Measurements from ENCODE around the gene ZNF8. TPM values are rescaled to one million over a fixed set of nuclear protein-coding genes. Genes with fewer than 3 reads are reported as not detected.

Gene ZNF8
- total RNA-seq, 1 experiment from 2014 or later = 6.4 TPM

DNA sequence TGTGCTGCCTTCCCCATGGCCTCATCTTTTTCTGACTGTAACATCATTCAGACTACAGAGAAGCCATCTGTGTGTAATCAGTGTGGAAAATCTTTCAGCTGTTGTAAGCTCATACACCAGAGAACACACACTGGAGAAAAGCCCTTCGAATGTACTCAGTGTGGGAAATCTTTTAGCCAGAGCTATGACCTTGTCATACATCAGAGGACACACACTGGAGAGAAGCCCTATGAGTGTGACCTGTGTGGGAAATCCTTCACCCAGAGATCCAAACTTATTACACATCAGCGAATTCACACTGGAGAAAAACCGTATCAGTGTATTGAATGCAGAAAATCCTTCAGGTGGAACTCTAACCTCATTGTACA, 17.2 kb upstream of the ZNF8 start:
- H2AFZ ChIP-seq = no peak overlapping the region
- POLR2A ChIA-PET (ENCODE audit: unreplicated experiment) = no interaction called here
- H3K9me2 ChIP-seq (ENCODE audit: insufficient read depth) = no peaks in the 10 kb centered on the region
- H3K36me3 ChIP-seq (ENCODE audit: low read depth) = peaks cover 26% of the 10 kb centered on the region
- H3K4me2 ChIP-seq = no peak overlapping the region
- H3K79me2 ChIP-seq (ENCODE audit: low read depth) = no peaks in the 10 kb centered on the region
- no peaks in the 10 kb centered on the region for H4K20me1 ChIP-seq (ENCODE audit: insufficient read depth)
- DNase-seq = no peak
- TF ChIP-seq, protein P1, sequence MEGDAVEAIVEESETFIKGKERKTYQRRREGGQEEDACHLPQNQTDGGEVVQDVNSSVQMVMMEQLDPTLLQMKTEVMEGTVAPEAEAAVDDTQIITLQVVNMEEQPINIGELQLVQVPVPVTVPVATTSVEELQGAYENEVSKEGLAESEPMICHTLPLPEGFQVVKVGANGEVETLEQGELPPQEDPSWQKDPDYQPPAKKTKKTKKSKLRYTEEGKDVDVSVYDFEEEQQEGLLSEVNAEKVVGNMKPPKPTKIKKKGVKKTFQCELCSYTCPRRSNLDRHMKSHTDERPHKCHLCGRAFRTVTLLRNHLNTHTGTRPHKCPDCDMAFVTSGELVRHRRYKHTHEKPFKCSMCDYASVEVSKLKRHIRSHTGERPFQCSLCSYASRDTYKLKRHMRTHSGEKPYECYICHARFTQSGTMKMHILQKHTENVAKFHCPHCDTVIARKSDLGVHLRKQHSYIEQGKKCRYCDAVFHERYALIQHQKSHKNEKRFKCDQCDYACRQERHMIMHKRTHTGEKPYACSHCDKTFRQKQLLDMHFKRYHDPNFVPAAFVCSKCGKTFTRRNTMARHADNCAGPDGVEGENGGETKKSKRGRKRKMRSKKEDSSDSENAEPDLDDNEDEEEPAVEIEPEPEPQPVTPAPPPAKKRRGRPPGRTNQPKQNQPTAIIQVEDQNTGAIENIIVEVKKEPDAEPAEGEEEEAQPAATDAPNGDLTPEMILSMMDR (conservative IDR thresholded peaks at IDR 0.05) = no peak
- no peak for TF ChIP-seq EZH2 (IDR thresholded peaks at IDR 0.05; ENCODE audit: low read depth)
- H3F3A ChIP-seq (ENCODE audit: insufficient read depth, low read depth) = peaks cover 29% of the 10 kb centered on the region
- no peaks in the 10 kb centered on the region for H3K4me1 ChIP-seq (replicated peaks; ENCODE audit: insufficient read depth)
- H3K27me3 ChIP-seq (ENCODE audit: insufficient read depth, low read depth) = no peaks in the 10 kb centered on the region
- peak overlapping the region; percentile 18; the same call in 1 of the 2 replicates for H3K4me3 ChIP-seq
- BruUV-seq (replicated peaks) = no TSS peak
- intact Hi-C loops (cut with micrococcal nuclease; ENCODE audit: unreplicated experiment) = no loop called here
- CTCF ChIA-PET = no interaction called here
- H3K27ac ChIP-seq = no peak overlapping the region
- H3K9me3 ChIP-seq (ENCODE audit: insufficient read depth, low read depth) = peaks cover 55% of the 10 kb centered on the region

DNA sequence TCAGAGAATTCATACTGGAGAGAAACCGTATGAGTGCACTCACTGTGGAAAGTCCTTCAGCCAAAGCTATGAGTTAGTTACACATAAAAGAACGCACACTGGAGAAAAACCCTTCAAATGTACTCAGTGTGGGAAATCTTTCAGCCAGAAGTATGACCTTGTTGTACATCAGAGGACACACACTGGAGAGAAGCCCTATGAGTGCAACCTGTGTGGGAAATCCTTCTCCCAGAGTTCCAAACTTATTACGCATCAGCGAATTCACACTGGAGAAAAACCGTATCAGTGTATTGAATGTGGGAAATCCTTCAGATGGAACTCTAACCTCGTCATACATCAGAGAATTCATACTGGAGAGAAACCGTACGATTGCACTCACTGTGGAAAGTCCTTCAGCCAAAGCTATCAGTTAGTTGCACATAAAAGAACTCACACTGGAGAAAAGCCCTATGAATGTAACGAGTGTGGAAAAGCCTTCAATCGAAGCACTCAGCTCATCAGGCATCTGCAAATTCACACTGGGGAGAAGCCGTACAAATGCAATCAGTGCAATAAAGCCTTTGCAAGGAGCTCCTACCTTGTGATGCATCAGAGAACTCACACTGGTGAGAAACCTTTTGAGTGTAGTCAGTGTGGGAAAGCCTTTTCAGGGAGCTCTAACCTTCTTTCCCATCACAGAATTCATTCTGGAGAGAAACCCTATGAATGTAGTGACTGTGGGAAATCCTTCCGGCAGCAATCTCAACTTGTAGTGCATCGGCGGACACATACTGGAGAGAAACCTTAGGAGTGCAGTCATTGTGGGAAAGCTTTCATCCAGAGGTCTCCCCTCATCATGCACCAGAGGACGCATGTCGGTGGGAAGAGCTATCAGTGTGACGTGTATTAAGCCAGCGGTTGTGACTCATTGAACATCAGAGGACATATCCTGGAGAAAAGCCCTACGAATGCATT, 16.5 kb upstream of the ZNF8 start:
- H3K4me3 ChIP-seq = peak overlapping the region; percentile 18

DNA sequence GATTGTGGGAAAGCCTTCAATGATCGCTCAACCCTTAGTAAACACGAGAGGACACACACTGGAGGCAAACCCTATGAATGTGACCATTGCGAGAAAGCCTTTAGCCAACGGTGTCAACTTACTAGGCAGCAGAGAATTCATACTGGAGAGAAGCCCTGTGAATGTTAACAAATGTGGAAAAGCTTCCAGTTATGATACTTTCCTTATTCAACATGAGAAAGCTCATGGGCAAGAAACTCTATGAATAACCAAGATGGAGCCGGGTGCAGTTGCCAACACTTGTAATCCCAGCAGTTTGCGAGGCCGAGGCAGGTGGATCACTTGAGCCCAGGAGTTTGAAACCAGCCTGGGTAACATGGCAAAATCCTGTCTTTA, 15.8 kb upstream of the ZNF8 start:
- Histone ChIP-seq H4K20me1 (ENCODE audit: insufficient read depth) (no peaks in the 10 kb centered on the region), H3K9me2 (ENCODE audit: insufficient read depth) (no peaks in the 10 kb centered on the region), H3F3A (ENCODE audit: insufficient read depth, low read depth) (peaks cover 29% of the 10 kb centered on the region), H3K27me3 (ENCODE audit: insufficient read depth, low read depth) (no peaks in the 10 kb centered on the region), H3K4me2 (no peak overlapping the region), H3K9me3 (ENCODE audit: insufficient read depth, low read depth) (peaks cover 55% of the 10 kb centered on the region), H3K4me1 (replicated peaks; ENCODE audit: insufficient read depth) (no peaks in the 10 kb centered on the region), H3K36me3 (ENCODE audit: low read depth) (peaks cover 26% of the 10 kb centered on the region), H3K79me2 (ENCODE audit: low read depth) (no peaks in the 10 kb centered on the region), H3K27ac (no peak overlapping the region), H2AFZ (no peak overlapping the region), H3K4me3 (no peak overlapping the region)
- POLR2A ChIA-PET (ENCODE audit: unreplicated experiment) = no interaction called here
- BruUV-seq (replicated peaks) = TSS peak; percentile 35
- DNase-seq = no peak
- CTCF ChIA-PET = no interaction called here
- TF ChIP-seq, protein P1 (conservative IDR thresholded peaks at IDR 0.05) = no peak
- TF ChIP-seq EZH2 (IDR thresholded peaks at IDR 0.05; ENCODE audit: low read depth) = no peak
- intact Hi-C loops (cut with micrococcal nuclease; ENCODE audit: unreplicated experiment) = no loop called here

More for the DNA sequence above, 16.5 kb upstream of the ZNF8 start:
- H3K4me1 ChIP-seq (replicated peaks; ENCODE audit: insufficient read depth) = no peaks in the 10 kb centered on the region
- no peak overlapping the region for H3K27ac ChIP-seq
- POLR2A ChIA-PET (ENCODE audit: unreplicated experiment) = no interaction called here
- intact Hi-C loops (cut with micrococcal nuclease; ENCODE audit: unreplicated experiment) = no loop called here
- CTCF ChIA-PET = no interaction called here
- H3K9me3 ChIP-seq (ENCODE audit: insufficient read depth, low read depth) = peaks cover 55% of the 10 kb centered on the region
- peaks cover 29% of the 10 kb centered on the region for H3F3A ChIP-seq (ENCODE audit: insufficient read depth, low read depth)
- no peaks in the 10 kb centered on the region for H4K20me1 ChIP-seq (ENCODE audit: insufficient read depth)
- no peak overlapping the region for H2AFZ ChIP-seq
- BruUV-seq (replicated peaks) = no TSS peak
- no peaks in the 10 kb centered on the region for H3K9me2 ChIP-seq (ENCODE audit: insufficient read depth)
- H3K79me2 ChIP-seq (ENCODE audit: low read depth) = no peaks in the 10 kb centered on the region
- H3K4me2 ChIP-seq = no peak overlapping the region
- TF ChIP-seq EZH2 (IDR thresholded peaks at IDR 0.05; ENCODE audit: low read depth) = no peak
- TF ChIP-seq, protein P1 (conservative IDR thresholded peaks at IDR 0.05) = no peak
- peak in 1 of 2 experiments; percentile 34 for DNase-seq
- no peaks in the 10 kb centered on the region for H3K27me3 ChIP-seq (ENCODE audit: insufficient read depth, low read depth)
- peaks cover 26% of the 10 kb centered on the region for H3K36me3 ChIP-seq (ENCODE audit: low read depth)

Data from PC-9 (cell line).